GM19023 (cell line): ENCODE measurements around the gene GOLGA8B.
A peak's percentile ranks its signal among the peaks of the same experiment; 100 is the strongest.
"Not testable (repeated sequence)": the region's sequence is repeated elsewhere in the genome, so short reads cannot be mapped to it uniquely, and the experiment has no call there.

Experiments
- ATAC-seq: cut with Tn5 transposase; IDR thresholded peaks from one replicate; pipeline ENCODE4 v1.9.1; 2021; ENCODE audit warnings: mild to moderate bottlenecking, moderate library complexity; ENCODE audit not compliant: unreplicated experiment

GOLGA8B gene

GRCh38 chr15:34598799-34599585 is 15.5 kb upstream of the GOLGA8B start:
- ATAC-seq: no peak

GRCh38 chr15:34597316-34597715 is 13.9 kb upstream of the GOLGA8B start:
- no peak for ATAC-seq

- no peak for ATAC-seq
These were observed 10.9 kb upstream of the GOLGA8B start for GRCh38 chr15:34594361-34594760.

- no peak for ATAC-seq
These were observed 7.9 kb upstream of the GOLGA8B start for GRCh38 chr15:34591306-34591705.

GRCh38 chr15:34588046-34588674 is 4.7 kb upstream of the GOLGA8B start:
- ATAC-seq: peak; percentile 32

- not testable (repeated sequence) for ATAC-seq
These were observed 2.5 kb upstream of the GOLGA8B start for GRCh38 chr15:34585966-34586365.

GRCh38 chr15:34584996-34585395 is 1.5 kb upstream of the GOLGA8B start:
- no peak for ATAC-seq

GRCh38 chr15:34584330-34584668 is 848 bp upstream of the GOLGA8B start:
- ATAC-seq: no peak

GRCh38 chr15:34582461-34583371 is 735 bp downstream of the GOLGA8B start:
- ATAC-seq: peak; percentile 68

GRCh38 chr15:34581687-34582460 is 1.6 kb downstream of the GOLGA8B start:
- ATAC-seq: not testable (repeated sequence)

GRCh38 chr15:34581043-34581365 is 2.4 kb downstream of the GOLGA8B start:
- ATAC-seq: no peak

- ATAC-seq: not testable (repeated sequence)
These were observed 3.0 kb downstream of the GOLGA8B start for GRCh38 chr15:34580251-34581042.

- ATAC-seq: no peak
These were observed 5.2 kb downstream of the GOLGA8B start for GRCh38 chr15:34578283-34578674.

GRCh38 chr15:34577658-34578282 is 5.7 kb downstream of the GOLGA8B start:
- ATAC-seq: not testable (repeated sequence)

- not testable (repeated sequence) for ATAC-seq
These were observed 8.4 kb downstream of the GOLGA8B start for GRCh38 chr15:34575035-34575434.

- ATAC-seq: not testable (repeated sequence)
These were observed 10.5 kb downstream of the GOLGA8B start for GRCh38 chr15:34572921-34573320.

GRCh38 chr15:34572019-34572641 is 11.3 kb downstream of the GOLGA8B start:
- ATAC-seq: not testable (repeated sequence)

GRCh38 chr15:34569670-34570396 is 13.6 kb downstream of the GOLGA8B start:
- ATAC-seq: not testable (repeated sequence)
